MCF 10A (cell line): ENCODE data around the gene EIF4EBP2. TPM values are rescaled to one million over a fixed set of nuclear protein-coding genes. Genes with fewer than 3 reads are reported as not detected.

ENCODE experiments used
- Bru-seq: library from RNA; stranded (reverse); fragments of 400-500 nt; gene quantifications from one replicate; lab custom pipeline; 2021; lab: Mats Ljungman, UMichigan
- BruChase-seq, 2 experiments: library from RNA; stranded (reverse); fragments of 400-500 nt; gene quantifications; one replicate each; lab custom pipeline; 2021; lab: Mats Ljungman, UMichigan
- BruUV-seq: library from RNA; stranded (reverse); fragments of 400-500 nt; replicated peaks from 2 replicates; lab custom pipeline; 2021; lab: Mats Ljungman, UMichigan
- CTCF ChIA-PET: fragments of 300-600 bp; sonication (Branson Sonifier 250); formaldehyde crosslinking; extraction: SDS; loops from one replicate; lab custom pipeline; 2021; ENCODE audit warnings: antibody characterized with exemption, inconsistent platforms; lab: Yijun Ruan, JAX
- POLR2A ChIA-PET: fragments of 300-600, 350-650 bp; sonication (Branson Sonifier 250); formaldehyde crosslinking; extraction: SDS; loops from one replicate; lab custom pipeline; 2020; ENCODE audit warnings: antibody characterized with exemption, inconsistent platforms; lab: Yijun Ruan, JAX
- DNase-seq: peaks from one replicate; pipeline ENCODE4 v3.0.0-alpha.2; 2018; ENCODE audit not compliant: unreplicated experiment
- H3K27ac Mint-ChIP-seq: one replicate; pipeline ENCODE4 v1.8.0; 2022; ENCODE audit warnings: mild to moderate bottlenecking, low read depth, mixed read lengths; ENCODE audit not compliant: unreplicated experiment
- H3K27me3 Mint-ChIP-seq: one replicate; pipeline ENCODE4 v1.8.0; 2022; ENCODE audit warnings: mixed read lengths; ENCODE audit not compliant: insufficient read depth, unreplicated experiment
- H3K36me3 Mint-ChIP-seq: one replicate; pipeline ENCODE4 v1.8.0; 2022; ENCODE audit warnings: mild to moderate bottlenecking, moderate library complexity, mixed read lengths; ENCODE audit not compliant: insufficient read depth, unreplicated experiment
- H3K4me1 Mint-ChIP-seq: one replicate; pipeline ENCODE4 v1.8.0; 2022; ENCODE audit warnings: mixed read lengths; ENCODE audit not compliant: insufficient read depth, unreplicated experiment
- H3K4me3 Mint-ChIP-seq: one replicate; pipeline ENCODE4 v1.8.0; 2022; ENCODE audit warnings: mild to moderate bottlenecking, moderate library complexity, mixed read lengths; ENCODE audit not compliant: unreplicated experiment
- H3K9me3 Mint-ChIP-seq: one replicate; pipeline ENCODE4 v1.8.0; 2022; ENCODE audit warnings: mixed read lengths; ENCODE audit not compliant: unreplicated experiment
- intact Hi-C: fragments of 100-400 bp; cut with micrococcal nuclease; formaldehyde crosslinking; loops from 2 replicates; pipeline ENCODE4 v1.14.1; 2022
- long read RNA-seq: library from polyadenylated mRNA; stranded (forward); transcript quantifications from one replicate; pipeline ENCODE4 v2.0.0, GENCODE V29; 2022
- total RNA-seq: library from RNA; stranded (reverse); gene quantifications from 2 replicates; pipeline ENCODE4 v1.2.3, GENCODE V29; 2022
- TF ChIP-seq, protein P1 (sequence below): fragments of 200-600 bp; IDR thresholded peaks from one replicate; pipeline ENCODE4 v1.8.0; 2022; ENCODE audit warnings: antibody characterized with exemption, mild to moderate bottlenecking; ENCODE audit not compliant: unreplicated experiment

The EIF4EBP2 gene, protein sequence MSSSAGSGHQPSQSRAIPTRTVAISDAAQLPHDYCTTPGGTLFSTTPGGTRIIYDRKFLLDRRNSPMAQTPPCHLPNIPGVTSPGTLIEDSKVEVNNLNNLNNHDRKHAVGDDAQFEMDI
- total RNA-seq, result 21.2 and 26.1 TPM in 2 replicates
- percentile 85 among the genes with signal in this experiment for Bru-seq, nascent RNA
- percentile 97 among the genes with signal in this experiment for BruChase-seq, experiment 1, labeled RNA remaining after a 6-hour chase
- BruChase-seq, experiment 2, labeled RNA remaining after a 2-hour chase, result percentile 94 among the genes with signal in this experiment
- long read RNA-seq, full-length matches to known transcripts, result 123 of 161 reads
- long read RNA-seq, partial matches to known transcripts, result 32 of 161 reads
- long read RNA-seq, other reads (novel, unspliced or antisense), result 6 of 161 reads

DNA sequence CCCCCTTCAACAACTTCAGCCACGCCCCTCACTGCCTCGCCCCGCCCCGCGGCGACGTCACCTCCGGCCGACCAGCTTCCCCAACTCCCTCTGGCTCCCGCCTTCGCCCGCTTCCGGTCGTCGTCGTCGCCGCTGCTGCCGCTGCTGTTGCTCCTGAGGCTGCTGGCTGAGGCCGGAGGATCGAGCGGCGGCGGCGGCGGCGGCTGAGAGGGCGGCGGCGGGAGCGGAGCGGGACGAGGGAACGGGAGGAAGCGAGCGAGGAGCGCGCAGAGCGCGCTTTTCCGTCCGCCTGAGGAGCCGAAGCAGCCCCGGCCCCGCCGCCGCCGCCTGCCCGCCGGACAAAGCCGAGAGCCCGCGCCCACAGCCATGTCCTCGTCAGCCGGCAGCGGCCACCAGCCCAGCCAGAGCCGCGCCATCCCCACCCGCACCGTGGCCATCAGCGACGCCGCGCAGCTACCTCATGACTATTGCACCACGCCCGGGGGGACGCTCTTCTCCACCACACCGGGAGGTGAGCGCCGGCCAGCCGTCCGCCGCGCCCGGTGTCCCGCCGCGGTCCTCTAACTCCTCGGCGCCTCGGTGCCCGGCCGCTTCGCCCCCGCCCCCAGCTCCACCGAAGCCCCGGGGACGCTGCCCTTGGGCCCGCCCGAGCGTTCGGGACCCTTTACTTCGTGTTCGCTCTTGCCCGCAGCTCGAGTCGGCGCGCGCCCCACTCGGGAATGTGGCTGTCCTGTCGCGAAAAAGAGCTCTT is at the start of gene EIF4EBP2:
EIF4EBP2 (plus strand) TSS at position 110 of the 751 bp plus-strand sequence; CDS start at position 367, 257 bp downstream.
- intact Hi-C loops, result no loop called here
- peak within 1 kb of the TSS; percentile 84 for H3K4me3 Mint-ChIP-seq
- no peaks in the 10 kb centered on the region for H3K27me3 Mint-ChIP-seq
- H3K27ac Mint-ChIP-seq, result peak within 1 kb of the TSS; percentile 89
- peaks cover 20% of the 10 kb centered on the region for H3K4me1 Mint-ChIP-seq
- TF ChIP-seq, protein P1, sequence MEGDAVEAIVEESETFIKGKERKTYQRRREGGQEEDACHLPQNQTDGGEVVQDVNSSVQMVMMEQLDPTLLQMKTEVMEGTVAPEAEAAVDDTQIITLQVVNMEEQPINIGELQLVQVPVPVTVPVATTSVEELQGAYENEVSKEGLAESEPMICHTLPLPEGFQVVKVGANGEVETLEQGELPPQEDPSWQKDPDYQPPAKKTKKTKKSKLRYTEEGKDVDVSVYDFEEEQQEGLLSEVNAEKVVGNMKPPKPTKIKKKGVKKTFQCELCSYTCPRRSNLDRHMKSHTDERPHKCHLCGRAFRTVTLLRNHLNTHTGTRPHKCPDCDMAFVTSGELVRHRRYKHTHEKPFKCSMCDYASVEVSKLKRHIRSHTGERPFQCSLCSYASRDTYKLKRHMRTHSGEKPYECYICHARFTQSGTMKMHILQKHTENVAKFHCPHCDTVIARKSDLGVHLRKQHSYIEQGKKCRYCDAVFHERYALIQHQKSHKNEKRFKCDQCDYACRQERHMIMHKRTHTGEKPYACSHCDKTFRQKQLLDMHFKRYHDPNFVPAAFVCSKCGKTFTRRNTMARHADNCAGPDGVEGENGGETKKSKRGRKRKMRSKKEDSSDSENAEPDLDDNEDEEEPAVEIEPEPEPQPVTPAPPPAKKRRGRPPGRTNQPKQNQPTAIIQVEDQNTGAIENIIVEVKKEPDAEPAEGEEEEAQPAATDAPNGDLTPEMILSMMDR, result no peak
- peaks cover 16% of the 10 kb centered on the region for H3K36me3 Mint-ChIP-seq
- peak; percentile 96 for DNase-seq
- H3K9me3 Mint-ChIP-seq, result no peaks in the 10 kb centered on the region
- ChIA-PET POLR2A (interaction anchor here (0.5 to 5.6 kb wide), 41 partner anchors 10 to 1963 kb away, joined by 3 to 170 read pairs (median 5); partner anchors contain the start of genes ANAPC16, LRRC20, PPA1 and SAR1A), CTCF (interaction anchor here (0.6 to 5.5 kb wide), 10 partner anchors 12 to 445 kb away, joined by 3 to 36 read pairs (median 4); no protein-coding TSS in a partner anchor)
- no TSS peak for BruUV-seq

DNA sequence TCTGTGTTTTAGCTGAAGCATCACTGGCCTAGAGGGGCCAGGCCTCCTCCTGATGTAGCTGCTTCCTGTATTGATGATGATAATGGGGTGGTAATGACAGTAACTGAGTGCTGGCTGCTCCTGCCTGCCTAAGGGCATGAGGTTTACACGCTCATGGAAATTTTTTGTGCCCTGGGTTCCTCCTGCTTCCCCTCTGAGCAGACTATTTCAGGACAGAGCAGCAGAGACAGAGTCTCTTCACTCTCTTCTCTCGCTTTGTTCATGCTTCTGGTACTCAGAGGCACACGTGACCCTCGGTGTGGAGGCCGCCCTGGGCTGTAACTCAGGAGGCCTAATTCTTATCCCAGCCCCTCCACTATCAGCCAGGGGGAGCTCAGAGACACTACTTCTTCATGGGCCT is 49.4 kb upstream of the EIF4EBP2 start:
- Mint-ChIP-seq H3K36me3 (no peaks in the 10 kb centered on the region), H3K27ac (no peak overlapping the region), H3K27me3 (no peaks in the 10 kb centered on the region), H3K4me3 (no peak overlapping the region), H3K9me3 (no peaks in the 10 kb centered on the region), H3K4me1 (peaks cover 21% of the 10 kb centered on the region)
- POLR2A ChIA-PET, result interaction anchor here (1.1 to 1.7 kb wide), 4 partner anchors 9 to 133 kb away, joined by 3 to 7 read pairs (median 4); partner anchors contain the start of gene PPA1
- BruUV-seq, result no TSS peak
- CTCF ChIA-PET, result interaction anchor here (0.5 to 4.3 kb wide), 4 partner anchors 10 to 138 kb away, joined by 4 to 26 read pairs (median 9); no protein-coding TSS in a partner anchor
- intact Hi-C loops, result no loop called here
- TF ChIP-seq, protein P1, result no peak
- no peak for DNase-seq

DNA sequence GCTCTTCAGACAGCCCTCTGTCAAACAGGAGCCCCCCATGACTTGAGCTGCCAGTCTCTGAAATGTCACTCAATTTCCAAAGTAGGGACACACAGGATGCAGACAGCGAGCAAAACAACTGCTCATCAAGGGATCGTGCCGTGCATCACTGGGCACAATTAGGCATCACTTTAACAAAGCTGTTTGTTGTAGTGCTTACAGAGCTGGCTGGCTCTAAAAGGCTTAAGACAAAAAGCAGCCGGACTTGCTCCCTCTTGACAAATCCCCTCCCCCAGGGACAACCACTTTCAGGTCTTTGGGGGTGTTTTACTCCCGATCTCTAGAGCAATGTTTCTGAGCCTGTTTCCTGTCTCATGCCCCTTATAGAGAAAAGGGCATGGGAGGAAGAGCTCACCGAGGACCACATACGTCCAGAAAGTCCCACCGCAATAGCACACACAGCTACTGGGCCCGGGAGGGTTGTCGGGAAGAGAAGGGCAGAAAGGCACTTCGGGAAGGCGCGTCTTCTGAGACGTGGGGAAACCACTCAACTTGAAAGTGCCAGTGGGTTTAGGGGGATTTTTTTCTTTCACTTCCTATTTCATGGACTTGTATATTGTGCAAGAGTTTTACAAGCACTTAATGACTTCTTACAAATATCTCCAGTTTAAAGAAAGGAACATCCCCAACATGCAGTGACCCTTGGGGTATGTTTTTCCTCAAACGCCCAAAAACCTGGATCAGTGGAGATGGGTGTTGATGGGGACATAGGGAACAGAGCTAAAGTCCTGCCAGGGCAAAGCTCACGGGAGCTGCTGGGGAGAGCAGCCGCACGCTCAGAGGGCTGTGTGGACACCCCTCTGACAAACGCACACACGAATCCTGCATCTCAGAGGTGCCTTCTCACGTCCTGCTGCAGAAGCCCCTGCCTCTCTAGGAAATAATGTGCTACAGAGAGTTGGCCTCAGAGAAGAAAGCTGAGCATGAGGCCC is 48.6 kb upstream of the EIF4EBP2 start:
- no peaks in the 10 kb centered on the region for H3K27me3 Mint-ChIP-seq
- intact Hi-C loops, result no loop called here
- no TSS peak for BruUV-seq
- ChIA-PET POLR2A (interaction anchor here (0.5 to 1.7 kb wide), 6 partner anchors 9 to 163 kb away, joined by 3 to 7 read pairs (median 4); partner anchors contain the start of gene PPA1), CTCF (interaction anchor here (0.5 to 4.3 kb wide), 8 partner anchors 9 to 569 kb away, joined by 3 to 26 read pairs (median 4); partner anchors contain the start of gene TYSND1)
- no peak for DNase-seq
- no peaks in the 10 kb centered on the region for H3K9me3 Mint-ChIP-seq
- H3K4me3 Mint-ChIP-seq, result no peak overlapping the region
- H3K27ac Mint-ChIP-seq, result no peak overlapping the region
- H3K4me1 Mint-ChIP-seq, result peaks cover 21% of the 10 kb centered on the region
- TF ChIP-seq, protein P1, result no peak
- no peaks in the 10 kb centered on the region for H3K36me3 Mint-ChIP-seq
